Lower leg skin (tissue), 3 donors: ENCODE data around the gene AUTS2.

Source experiments
- CTCF ChIP-seq, 3 donors: fragments of 450-650 bp; IDR thresholded peaks; one replicate each; pipeline ENCODE4 v1.5.1; 2016; ENCODE audit warnings: antibody characterized with exemption in 3 of 3, mild to moderate bottlenecking in 3 of 3, moderate library complexity in 2 of 3
- POLR2A ChIP-seq, 2 donors: fragments of 450-650 bp; IDR thresholded peaks; one replicate each; pipeline ENCODE4 v1.6.1; 2016 to 2017; ENCODE audit warnings: antibody characterized with exemption in 2 of 2, mild to moderate bottlenecking in 1 of 2, moderate library complexity in 1 of 2

GRCh38 chr7:69968969-69969556, 370.8 kb downstream of the AUTS2 start:
- TF ChIP-seq CTCF (IDR thresholded peaks at IDR 0.05) (no peak), POLR2A (IDR thresholded peaks at IDR 0.05) (no peak)
